IMR-90 (cell line): ENCODE results near the gene TAF10. TPM values are rescaled to one million over a fixed set of nuclear protein-coding genes. Genes with fewer than 3 reads are reported as not detected.
A peak's percentile ranks its signal among the peaks of the same experiment; 100 is the strongest.

Experiments
- ATAC-seq: fragments of 200-7000 bp; cut with Tn5 transposase; 2 replicates; pipeline ENCODE4 v1.9.1; 2020; ENCODE audit warnings: low read depth, mild to moderate bottlenecking, moderate library complexity
- BruUV-seq: library from RNA; stranded (reverse); fragments of 400-500 nt; replicated peaks from 2 replicates; lab custom pipeline; 2021; lab: Mats Ljungman, UMichigan
- CTCF ChIA-PET: fragments of 300-600 bp; formaldehyde crosslinking; extraction: SDS; loops from one replicate; lab custom pipeline; 2021; ENCODE audit warnings: antibody characterized with exemption; lab: Yijun Ruan, JAX
- POLR2A ChIA-PET: fragments of 300-600 bp; sonication (Branson Sonifier 250); formaldehyde crosslinking; loops from one replicate; lab custom pipeline; 2022; ENCODE audit warnings: antibody characterized with exemption; ENCODE audit not compliant: unreplicated experiment; lab: Charles Lee
- DNase-seq: peaks from one replicate; pipeline ENCODE4 v3.0.0; 2013
- H2AFZ ChIP-seq: replicated peaks from 2 replicates; pipeline ENCODE3; 2013; ENCODE audit warnings: low read length, mild to moderate bottlenecking; ENCODE audit not compliant: poor library complexity
- H2AK5ac ChIP-seq: 2 replicates; pipeline ENCODE4 v1.6.1; 2013; ENCODE audit warnings: low read depth, low read length, inconsistent platforms
- H2AK9ac ChIP-seq: replicated peaks from 2 replicates; pipeline ENCODE3; 2013; ENCODE audit warnings: mild to moderate bottlenecking, low read depth, low read length, moderate library complexity; ENCODE audit not compliant: poor library complexity
- H2BK120ac ChIP-seq: 2 replicates; pipeline ENCODE4 v1.6.1; 2013; ENCODE audit warnings: low read depth, low read length, inconsistent platforms
- H2BK15ac ChIP-seq: 3 replicates; pipeline ENCODE4 v1.6.1; 2013; ENCODE audit warnings: low read depth, low read length, inconsistent platforms
- H2BK20ac ChIP-seq: 2 replicates; pipeline ENCODE4 v1.6.1; 2013; ENCODE audit warnings: low read depth, mild to moderate bottlenecking, inconsistent platforms, low read length, moderate library complexity
- H2BK5ac ChIP-seq: 2 replicates; pipeline ENCODE4 v1.6.1; 2013; ENCODE audit warnings: mild to moderate bottlenecking, low read depth, low read length, inconsistent platforms; ENCODE audit not compliant: poor library complexity, severe bottlenecking
- H3K14ac ChIP-seq: replicated peaks from 2 replicates; pipeline ENCODE4 v1.6.1; 2013; ENCODE audit warnings: low read depth, low read length, inconsistent platforms
- H3K18ac ChIP-seq: 2 replicates; pipeline ENCODE4 v1.6.1; 2013; ENCODE audit warnings: low read depth, low read length, control low read depth
- H3K23ac ChIP-seq: 2 replicates; pipeline ENCODE4 v1.6.1; 2013; ENCODE audit warnings: low read depth, low read length, inconsistent platforms
- H3K27ac ChIP-seq: 2 replicates; pipeline ENCODE4 v1.5.1; 2013; ENCODE audit warnings: mild to moderate bottlenecking, control low read depth, low read length; ENCODE audit not compliant: insufficient read depth
- H3K27me3 ChIP-seq: 2 replicates; pipeline ENCODE4 v1.6.1; 2013; ENCODE audit warnings: low read length; ENCODE audit not compliant: control insufficient read depth, insufficient read depth
- H3K36me3 ChIP-seq: 2 replicates; pipeline ENCODE4 v1.6.1; 2013; ENCODE audit warnings: low read length, mixed read lengths; ENCODE audit not compliant: control insufficient read depth, insufficient read depth
- H3K4ac ChIP-seq: 2 replicates; pipeline ENCODE4 v1.6.1; 2013; ENCODE audit warnings: low read depth, low read length, inconsistent platforms
- H3K4me1 ChIP-seq: 2 replicates; pipeline ENCODE4 v1.6.1; 2013; ENCODE audit warnings: low read length, mixed read lengths; ENCODE audit not compliant: control insufficient read depth, insufficient read depth
- H3K4me2 ChIP-seq: 2 replicates; pipeline ENCODE4 v1.6.1; 2013; ENCODE audit warnings: low read depth, mild to moderate bottlenecking, control low read depth, low read length, moderate library complexity
- H3K4me3 ChIP-seq: 2 replicates; pipeline ENCODE4 v1.5.1; 2013; ENCODE audit warnings: low read depth, mild to moderate bottlenecking, control low read depth, low read length, moderate library complexity; ENCODE audit not compliant: insufficient read depth
- H3K56ac ChIP-seq: 2 replicates; pipeline ENCODE4 v1.6.1; 2013; ENCODE audit warnings: low read length, inconsistent platforms; ENCODE audit not compliant: insufficient read depth; ENCODE audit errors: extremely low read depth
- H3K79me1 ChIP-seq, 2 experiments: 2 replicates each; pipeline ENCODE4 v1.6.1; 2013; ENCODE audit warnings: low read length in 2 of 2, inconsistent platforms in 1 of 2, low read depth in 1 of 2
- H3K9ac ChIP-seq: 2 replicates; pipeline ENCODE4 v1.6.1; 2013; ENCODE audit warnings: low read depth, low read length, control low read depth
- H3K9me1 ChIP-seq: 2 replicates; pipeline ENCODE4 v1.6.1; 2013; ENCODE audit warnings: low read length, inconsistent platforms; ENCODE audit not compliant: insufficient read depth
- H3K9me3 ChIP-seq: 2 replicates; pipeline ENCODE4 v1.6.1; 2013; ENCODE audit warnings: low read length; ENCODE audit not compliant: control insufficient read depth, insufficient read depth
- H4K20me1 ChIP-seq: 2 replicates; pipeline ENCODE4 v1.6.1; 2013; ENCODE audit warnings: low read length, inconsistent platforms; ENCODE audit not compliant: insufficient read depth
- H4K5ac ChIP-seq: 2 replicates; pipeline ENCODE4 v1.6.1; 2013; ENCODE audit warnings: mild to moderate bottlenecking, low read depth, low read length, control low read depth
- H4K8ac ChIP-seq, 2 experiments: 2 replicates each; pipeline ENCODE4 v1.6.1; 2013; ENCODE audit warnings: low read depth in 2 of 2, low read length in 2 of 2, control low read depth in 1 of 2, inconsistent platforms in 1 of 2
- H4K91ac ChIP-seq: 2 replicates; pipeline ENCODE4 v1.6.1; 2013; ENCODE audit warnings: low read depth, low read length, inconsistent platforms; ENCODE audit not compliant: insufficient read depth
- CHD1 ChIP-seq: IDR thresholded peaks from 2 replicates; pipeline ENCODE4 v1.6.1; 2012; ENCODE audit warnings: low read depth, low read length, improper control_type of control experiment
- RCOR1 ChIP-seq: IDR thresholded peaks from 2 replicates; pipeline ENCODE4 v1.6.1; 2012; ENCODE audit warnings: mild to moderate bottlenecking, low read length, improper control_type of control experiment; ENCODE audit not compliant: insufficient replicate concordance
- WGBS, 2 experiments: methylation state at CpG; one replicate each; pipeline versions ENCODE4 v1.1.5 to v1.1.7; 2013; ENCODE audit warnings: missing lambda C conversion rate in 2 of 2; ENCODE audit not compliant: insufficient read length in 1 of 2; ENCODE audit errors: extremely low coverage in 2 of 2; 5-methylcytosine and 5-hydroxymethylcytosine counted together
- dilution Hi-C: fragments of 300-500 bp; cut with HindIII; formaldehyde crosslinking; loops from one replicate; pipeline ENCODE4 v1.14.3; 2018; ENCODE audit warnings: low sequenced_read_pairs; ENCODE audit not compliant: unreplicated experiment
- in situ Hi-C: fragments of 300-500 bp; cut with MboI; formaldehyde crosslinking; loops from 3 replicates; pipeline ENCODE4 v1.14.3; 2019; ENCODE audit warnings: low sequenced_read_pairs, inconsistent platforms, mixed read lengths
- intact Hi-C: fragments of 100-400 bp; cut with micrococcal nuclease; formaldehyde crosslinking; loops from 2 replicates; pipeline ENCODE4 v1.10.0; 2022
- polyA plus RNA-seq, 3 experiments: library from polyadenylated mRNA; depleted of rRNA; stranded (reverse); fragments of >200 nt; gene quantifications; 2 replicates each; pipeline ENCODE4 v1.2.3, GENCODE V29; 2012; ENCODE audit warnings: low replicate concordance in 1 of 3
- total RNA-seq: library from RNA; depleted of rRNA; stranded (reverse); fragments of >200 nt; gene quantifications from 2 replicates; pipeline ENCODE4 v1.2.3, GENCODE V29; 2012

Gene TAF10
- total and polyA plus RNA-seq, 2 of the 4 experiments (the other 2 are of a cell fraction): 18.6 to 132 TPM

DNA sequence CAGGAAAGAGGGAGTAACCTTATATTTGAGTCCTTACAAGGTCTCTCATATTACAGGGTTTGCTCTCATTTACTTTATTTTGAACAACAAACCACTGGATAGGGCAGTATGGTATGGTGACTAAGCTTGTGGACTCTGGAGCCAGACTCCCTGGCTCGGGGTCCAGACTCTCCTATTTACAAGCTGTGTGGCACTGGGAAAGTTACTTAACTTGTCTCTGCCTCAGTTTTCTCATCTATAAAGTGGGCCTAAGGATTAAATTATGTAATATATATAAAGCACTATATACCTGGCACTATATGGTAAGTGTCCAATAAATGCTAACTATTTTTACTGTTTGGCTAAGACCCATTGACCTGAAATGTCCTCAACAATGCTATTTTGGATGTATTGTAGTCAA is 45.3 kb upstream of the TAF10 start:
- Histone ChIP-seq H3K18ac (no peak overlapping the region), H3K23ac (no peak overlapping the region), H2BK20ac (no peak overlapping the region), H3K4ac (no peak overlapping the region), H3K9ac (no peak overlapping the region), H3K9me3 (no peaks in the 10 kb centered on the region), H4K5ac (no peak overlapping the region), H3K56ac (no peak overlapping the region), H2BK120ac (no peak overlapping the region), H2AK5ac (no peak overlapping the region), H3K4me2 (no peak overlapping the region), H3K36me3 (no peaks in the 10 kb centered on the region), H3K4me1 (peaks cover 5% of the 10 kb centered on the region), H3K14ac (no peak overlapping the region), H2AK9ac (no peak overlapping the region), H4K20me1 (0 out of 2 replicates have a peak, but pooled peaks cover 3% of the 10 kb centered on the region), H3K27ac (no peak overlapping the region), H3K4me3 (no peak overlapping the region), H3K27me3 (peaks cover 15% of the 10 kb centered on the region), H2AFZ (no peak overlapping the region), H3K79me1 (peaks cover 3 to 17% of the 10 kb centered on the region in 2 experiments; a peak in 2 of 4 replicates), H4K91ac (no peak overlapping the region), H3K9me1 (peaks cover 16% of the 10 kb centered on the region), H2BK5ac (no peak overlapping the region), H2BK15ac (no peak overlapping the region), H4K8ac (no peak overlapping the region)
- WGBS, 2 experiments: no CpG with 5 or more reads among the region's 1 CpG
- no peak for TF ChIP-seq CHD1
- peak; percentile 70 for TF ChIP-seq RCOR1
- in situ Hi-C loops: no loop called here
- no TSS peak for BruUV-seq
- CTCF ChIA-PET: no interaction called here
- ATAC-seq (no peak; the same call in 1 of the 2 replicates), DNase-seq (peak; percentile 28)
- POLR2A ChIA-PET: no interaction called here
- dilution Hi-C loops: no loop called here
- intact Hi-C loops: no loop called here
